Mammary epithelial cell (primary cell): ENCODE measurements around the gene OR5M3.

Experiments
- CTCF ChIP-seq, 2 donors: IDR thresholded peaks in 1 of 2; conservative IDR thresholded peaks in 1 of 2; 2 replicates each; pipeline ENCODE4 v1.5.1; 2011 to 2012; ENCODE audit warnings: inconsistent platforms in 2 of 2, low read length in 2 of 2, mild to moderate bottlenecking in 2 of 2, control low read depth in 1 of 2, low read depth in 1 of 2; ENCODE audit not compliant: insufficient read depth in 1 of 2; ENCODE audit errors: extremely low read depth in 1 of 2
- EZH2 ChIP-seq: IDR thresholded peaks from 2 replicates; pipeline ENCODE4 v1.6.1; 2012; ENCODE audit warnings: low read length, inconsistent platforms, borderline replicate concordance

GRCh38 chr11:56457076-56457475, 16.1 kb downstream of the OR5M3 start:
- TF ChIP-seq CTCF (conservative IDR thresholded peaks at IDR 0.05 in 1 of 2, IDR thresholded peaks at IDR 0.05 in 1 of 2; ENCODE audit: extremely low read depth in 1 of 2, insufficient read depth in 1 of 2, low read depth in 1 of 2, low read length in 2 of 2) = no peak
- no peak for TF ChIP-seq EZH2
